ENCODE measurements around the gene TPSB2.
"Not testable (repeated sequence)": the region's sequence is repeated elsewhere in the genome, so short reads cannot be mapped to it uniquely, and the experiment has no call there.

Gene TPSB2

DNA sequence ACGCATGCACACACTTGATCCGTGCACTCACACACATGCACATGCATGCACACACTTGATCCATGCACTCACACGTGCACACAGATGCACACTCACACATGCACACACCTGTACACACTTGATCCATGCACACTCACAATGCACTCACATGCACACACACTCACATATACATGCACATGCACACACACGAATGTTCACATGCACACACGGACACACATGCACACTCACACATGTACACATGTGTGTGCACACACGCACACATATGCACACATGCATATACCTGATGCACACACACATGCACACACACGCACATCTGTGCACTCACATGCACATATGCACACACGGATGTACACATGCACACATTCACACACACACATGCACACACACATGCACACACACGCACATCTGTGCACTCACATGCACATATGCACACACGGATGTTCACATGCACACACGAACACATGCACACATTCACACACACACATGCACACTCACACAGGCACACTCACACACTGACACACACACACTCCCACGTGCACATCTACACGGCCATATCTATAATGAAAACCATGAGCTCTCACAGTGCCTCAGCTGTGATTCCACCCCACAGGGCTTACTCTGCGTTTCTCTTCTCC lies 18.0 kb upstream of the TPSB2 start:
- H3K4me3 ChIP-seq (ENCODE audit: low read depth, low read length); DNase-seq (ENCODE audit: low read depth): not testable (repeated sequence)

DNA sequence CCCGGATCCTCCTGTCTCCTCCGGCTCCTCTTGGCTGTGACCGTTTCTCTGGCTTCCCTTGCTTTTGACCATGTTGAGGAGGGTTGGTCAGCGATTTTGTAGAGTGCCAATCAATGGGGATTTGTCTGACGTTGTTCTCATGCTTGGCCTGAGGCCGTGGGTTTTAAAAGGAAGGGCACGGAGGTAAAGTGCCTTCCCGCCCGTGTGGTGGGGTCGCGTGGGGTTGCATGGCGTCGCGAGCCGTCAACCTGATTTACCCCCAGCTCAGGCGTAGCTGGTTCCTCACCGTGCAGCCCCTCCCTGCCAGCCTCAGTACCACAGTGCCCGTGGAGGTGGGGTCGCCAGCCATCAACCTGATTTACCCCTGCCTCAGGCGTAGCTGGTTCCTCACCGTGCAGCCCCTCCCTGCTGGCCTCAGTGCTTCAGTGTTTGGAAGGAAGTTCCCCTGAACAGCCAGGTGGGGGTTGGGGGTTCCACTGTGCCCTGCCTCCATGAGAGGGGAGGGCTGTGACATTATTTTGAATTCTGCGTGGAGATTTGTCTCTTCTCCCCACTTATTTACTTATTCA lies 15.6 kb upstream of the TPSB2 start:
- no peak for DNase-seq (ENCODE audit: low read depth)
- TF ChIP-seq, protein P1, sequence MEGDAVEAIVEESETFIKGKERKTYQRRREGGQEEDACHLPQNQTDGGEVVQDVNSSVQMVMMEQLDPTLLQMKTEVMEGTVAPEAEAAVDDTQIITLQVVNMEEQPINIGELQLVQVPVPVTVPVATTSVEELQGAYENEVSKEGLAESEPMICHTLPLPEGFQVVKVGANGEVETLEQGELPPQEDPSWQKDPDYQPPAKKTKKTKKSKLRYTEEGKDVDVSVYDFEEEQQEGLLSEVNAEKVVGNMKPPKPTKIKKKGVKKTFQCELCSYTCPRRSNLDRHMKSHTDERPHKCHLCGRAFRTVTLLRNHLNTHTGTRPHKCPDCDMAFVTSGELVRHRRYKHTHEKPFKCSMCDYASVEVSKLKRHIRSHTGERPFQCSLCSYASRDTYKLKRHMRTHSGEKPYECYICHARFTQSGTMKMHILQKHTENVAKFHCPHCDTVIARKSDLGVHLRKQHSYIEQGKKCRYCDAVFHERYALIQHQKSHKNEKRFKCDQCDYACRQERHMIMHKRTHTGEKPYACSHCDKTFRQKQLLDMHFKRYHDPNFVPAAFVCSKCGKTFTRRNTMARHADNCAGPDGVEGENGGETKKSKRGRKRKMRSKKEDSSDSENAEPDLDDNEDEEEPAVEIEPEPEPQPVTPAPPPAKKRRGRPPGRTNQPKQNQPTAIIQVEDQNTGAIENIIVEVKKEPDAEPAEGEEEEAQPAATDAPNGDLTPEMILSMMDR (conservative IDR thresholded peaks at IDR 0.05; ENCODE audit: low read depth, low read length): no peak
- no peak overlapping the region for H3K4me3 ChIP-seq (ENCODE audit: low read depth, low read length)

DNA sequence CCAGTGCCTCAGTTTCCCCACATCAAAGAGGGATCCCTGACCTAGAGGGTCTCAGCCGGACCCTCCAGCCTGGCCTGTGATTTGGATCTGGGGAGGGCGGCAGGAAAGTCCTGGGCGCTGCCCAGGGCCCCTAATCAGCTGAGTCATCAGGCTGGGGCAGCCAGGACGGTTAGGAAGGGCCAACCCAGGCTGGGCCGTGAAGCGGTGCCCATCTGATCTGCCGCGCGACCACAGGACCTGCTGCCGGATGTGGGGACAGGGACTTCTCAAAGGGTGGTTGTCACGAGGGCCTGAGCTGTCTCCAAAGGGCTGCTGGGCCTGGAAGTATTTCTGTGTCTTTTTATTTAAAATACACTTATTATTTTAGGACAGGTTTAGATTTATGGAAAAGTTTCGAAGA lies 14.9 kb upstream of the TPSB2 start:
- H3K4me3 ChIP-seq (ENCODE audit: low read depth, low read length): no peak overlapping the region
- DNase-seq (ENCODE audit: low read depth): no peak
- TF ChIP-seq, protein P1 (conservative IDR thresholded peaks at IDR 0.05; ENCODE audit: low read depth, low read length): no peak

DNA sequence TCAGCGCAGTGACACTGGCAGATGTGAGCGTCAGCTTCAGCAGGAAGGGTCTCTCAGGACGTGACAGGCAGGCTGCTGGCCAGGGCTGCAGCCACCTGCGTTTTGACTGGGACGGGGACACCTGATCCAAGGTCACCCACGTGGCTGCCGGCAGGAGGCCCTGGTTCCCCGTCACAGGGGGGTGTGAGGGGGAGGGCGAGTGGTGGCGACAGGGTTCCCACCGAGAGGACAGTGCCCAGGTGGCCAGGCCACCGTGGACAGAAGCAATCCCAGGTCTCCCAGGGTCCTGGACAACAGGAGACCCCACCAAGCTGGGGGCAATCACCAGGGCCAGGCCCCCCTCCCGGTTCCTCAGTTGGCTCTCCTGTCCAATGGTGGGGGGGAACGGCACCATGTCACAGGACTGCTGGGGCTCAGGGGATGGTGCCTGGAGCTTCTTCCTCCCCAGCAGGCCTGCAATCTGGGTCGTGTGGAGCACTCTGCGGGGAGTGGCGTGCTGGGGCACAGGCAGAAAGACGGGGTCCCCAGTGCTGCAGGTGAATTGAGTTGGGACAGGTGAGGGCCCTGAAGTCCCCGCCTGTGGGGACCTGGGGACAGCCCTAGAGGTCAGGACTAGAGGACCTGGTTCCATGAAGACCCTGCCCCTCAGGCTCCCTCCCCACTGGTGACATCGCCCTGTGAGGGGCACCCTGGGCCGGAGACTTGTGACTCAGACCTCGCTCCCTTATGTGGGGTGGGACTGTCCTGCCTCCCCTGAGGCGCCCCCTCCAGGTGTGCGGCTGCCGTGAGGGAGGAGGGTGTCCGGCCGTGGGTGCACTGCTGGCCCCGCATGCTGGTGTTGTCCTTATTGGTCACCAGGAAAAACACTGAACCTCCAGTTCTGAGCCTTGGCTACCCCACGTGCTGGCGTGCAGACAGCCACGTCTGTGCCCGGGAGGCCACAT lies 14.2 kb upstream of the TPSB2 start:
- H3K4me3 ChIP-seq (ENCODE audit: low read depth, low read length); DNase-seq (ENCODE audit: low read depth): not testable (repeated sequence)

DNA sequence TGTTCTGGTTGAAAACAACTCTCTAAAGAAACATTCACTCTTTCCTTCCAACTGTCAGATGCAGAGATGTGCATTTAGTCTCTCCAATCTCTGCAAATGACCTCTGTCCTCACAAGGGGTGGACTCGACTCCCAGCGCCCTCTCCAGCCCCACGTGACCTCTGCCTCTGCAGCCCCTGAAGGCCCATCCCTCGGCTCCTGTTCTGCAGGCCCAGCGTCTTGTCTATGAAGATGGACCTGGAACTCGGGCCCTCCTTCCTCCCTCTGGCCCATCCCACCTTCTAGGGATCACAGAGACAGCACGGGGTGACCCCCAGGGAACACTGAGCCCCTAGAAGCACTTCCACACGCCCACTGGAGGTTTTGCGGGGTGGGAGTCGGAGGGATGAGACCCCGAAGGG lies 13.4 kb upstream of the TPSB2 start:
- H3K4me3 ChIP-seq (ENCODE audit: low read depth, low read length); DNase-seq (ENCODE audit: low read depth): not testable (repeated sequence)

DNA sequence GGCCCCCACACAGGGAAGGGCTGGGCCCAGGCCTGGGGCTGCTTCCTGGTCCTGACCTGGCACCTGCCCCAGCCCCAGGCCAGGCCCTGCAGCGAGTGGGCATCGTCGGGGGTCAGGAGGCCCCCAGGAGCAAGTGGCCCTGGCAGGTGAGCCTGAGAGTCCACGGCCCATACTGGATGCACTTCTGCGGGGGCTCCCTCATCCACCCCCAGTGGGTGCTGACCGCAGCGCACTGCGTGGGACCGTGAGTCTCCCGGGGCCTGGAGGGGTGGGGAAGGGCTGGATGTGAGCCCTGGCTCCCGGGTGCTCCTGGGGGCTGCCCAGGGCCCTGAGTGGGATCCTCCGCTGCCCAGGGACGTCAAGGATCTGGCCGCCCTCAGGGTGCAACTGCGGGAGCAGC lies 11.1 kb upstream of the TPSB2 start:
- not testable (repeated sequence) for H3K4me3 ChIP-seq (ENCODE audit: low read depth, low read length); DNase-seq (ENCODE audit: low read depth)

DNA sequence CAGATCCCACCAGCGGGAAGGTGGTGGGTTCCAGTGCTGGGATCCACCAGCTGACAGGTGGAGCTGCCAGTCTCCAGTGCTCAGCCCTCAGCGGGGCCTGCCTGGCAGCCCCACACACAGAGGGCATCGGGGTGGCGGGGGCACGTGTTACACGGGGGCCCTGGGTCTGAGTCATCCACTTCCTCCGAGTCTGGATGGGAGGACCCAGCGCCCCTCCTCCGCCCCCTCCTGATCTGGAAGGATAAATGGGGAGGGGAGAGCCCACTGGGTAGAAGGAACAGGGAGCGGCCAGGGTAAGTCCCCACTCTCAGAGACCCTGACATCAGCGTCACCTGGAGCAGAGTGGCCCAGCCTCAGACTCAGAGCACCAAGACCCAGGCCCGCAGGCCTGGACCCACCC lies 10.5 kb upstream of the TPSB2 start, which contains the start of gene TPSAB1:
Gene TPSAB1, plus strand, starts transcription at position 270 of the 400 bp plus-strand sequence. CDS start 234 bp downstream, outside the sequence.
- not testable (repeated sequence) for H3K4me3 ChIP-seq (ENCODE audit: low read depth, low read length); DNase-seq (ENCODE audit: low read depth)

DNA sequence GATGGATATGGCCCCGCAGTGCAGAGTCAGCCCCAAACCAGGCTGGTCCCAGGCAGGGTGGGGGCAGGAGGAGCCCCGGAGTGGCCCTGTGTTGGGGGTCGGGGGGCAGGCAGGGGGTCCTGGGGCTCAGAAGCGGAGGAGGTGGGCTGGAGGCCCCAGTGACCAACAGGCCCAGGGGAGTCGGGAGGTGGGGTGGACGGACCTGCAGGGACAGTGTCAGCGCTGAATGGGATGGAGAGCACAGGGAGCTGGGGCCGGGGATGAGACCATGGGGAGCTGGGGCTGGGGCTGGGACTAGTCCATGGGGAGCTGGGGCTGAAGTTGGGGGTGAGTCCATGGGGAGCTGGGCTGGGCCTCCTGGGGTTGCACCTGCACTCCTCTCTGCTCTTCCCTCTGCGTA lies 9.6 kb upstream of the TPSB2 start:
- not testable (repeated sequence) for H3K4me3 ChIP-seq (ENCODE audit: low read depth, low read length)

DNA sequence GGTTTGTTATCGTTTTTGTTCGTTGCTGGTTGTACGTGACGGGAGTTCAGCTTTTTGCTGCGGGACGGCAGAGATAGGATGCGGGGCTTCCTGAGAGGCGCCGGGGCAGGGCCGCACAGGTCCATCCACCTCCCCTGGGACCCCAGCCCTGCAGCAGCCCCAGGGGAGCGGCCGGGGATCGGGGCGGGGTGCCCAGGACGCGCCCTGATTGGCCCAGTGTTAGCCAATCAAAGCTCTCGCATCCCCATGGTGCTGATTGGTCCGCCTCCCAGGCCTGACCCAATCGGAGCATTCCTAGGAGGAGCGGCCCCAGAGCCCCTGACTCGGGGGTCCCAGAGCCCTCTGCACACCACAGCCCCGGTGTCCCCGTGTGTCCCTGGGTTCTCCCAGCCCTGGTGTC lies 8.9 kb upstream of the TPSB2 start:
- not testable (repeated sequence) for H3K4me3 ChIP-seq (ENCODE audit: low read depth, low read length); DNase-seq (ENCODE audit: low read depth)

More for the DNA sequence above, 9.6 kb upstream of the TPSB2 start:
- DNase-seq (ENCODE audit: low read depth): not testable (repeated sequence)

DNA sequence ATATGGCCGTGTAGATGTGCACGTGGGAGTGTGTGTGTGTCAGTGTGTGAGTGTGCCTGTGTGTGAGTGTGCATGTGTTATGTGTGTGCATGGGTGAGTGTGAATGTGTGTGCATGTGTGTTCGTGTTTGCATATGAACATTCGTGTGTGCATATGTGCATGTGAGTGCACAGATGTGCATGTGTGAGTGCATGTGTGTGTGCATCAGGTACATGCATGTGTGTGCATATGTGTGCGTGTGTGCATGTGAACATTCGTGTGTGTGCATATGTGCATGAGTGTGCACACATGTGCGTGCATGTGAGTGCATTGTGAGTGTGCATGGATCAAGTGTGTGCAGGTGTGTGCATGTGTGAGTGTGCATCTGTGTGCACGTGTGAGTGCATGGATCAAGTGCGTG lies 8.0 kb upstream of the TPSB2 start:
- no peak for DNase-seq (ENCODE audit: low read depth)

DNA sequence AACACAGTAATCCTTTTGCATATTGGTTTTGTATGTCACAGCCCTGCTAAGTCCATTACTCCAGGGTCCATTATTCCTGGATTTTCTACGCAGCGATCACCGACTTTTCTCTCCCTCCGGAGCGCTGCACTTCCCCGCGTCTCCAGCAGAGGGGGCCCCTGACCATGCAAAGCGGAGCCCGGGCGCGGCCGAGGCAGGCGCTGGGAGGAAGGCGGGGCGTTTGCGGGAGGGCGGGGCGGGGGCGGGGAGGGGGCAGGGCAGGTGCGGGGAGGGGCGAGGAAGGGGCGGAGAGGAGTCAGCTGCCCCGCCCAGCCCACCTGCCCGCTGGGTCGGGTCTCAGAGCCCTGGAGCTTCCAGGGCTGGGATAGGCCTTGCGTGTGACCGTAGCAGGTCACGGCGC lies 6.7 kb upstream of the TPSB2 start:
- H3K4me3 ChIP-seq (ENCODE audit: low read depth, low read length); DNase-seq (ENCODE audit: low read depth): not testable (repeated sequence)

More for the DNA sequence above, 8.0 kb upstream of the TPSB2 start:
- H3K4me3 ChIP-seq (ENCODE audit: low read depth, low read length): no peak overlapping the region
- TF ChIP-seq, protein P1 (conservative IDR thresholded peaks at IDR 0.05; ENCODE audit: low read depth, low read length): no peak

DNA sequence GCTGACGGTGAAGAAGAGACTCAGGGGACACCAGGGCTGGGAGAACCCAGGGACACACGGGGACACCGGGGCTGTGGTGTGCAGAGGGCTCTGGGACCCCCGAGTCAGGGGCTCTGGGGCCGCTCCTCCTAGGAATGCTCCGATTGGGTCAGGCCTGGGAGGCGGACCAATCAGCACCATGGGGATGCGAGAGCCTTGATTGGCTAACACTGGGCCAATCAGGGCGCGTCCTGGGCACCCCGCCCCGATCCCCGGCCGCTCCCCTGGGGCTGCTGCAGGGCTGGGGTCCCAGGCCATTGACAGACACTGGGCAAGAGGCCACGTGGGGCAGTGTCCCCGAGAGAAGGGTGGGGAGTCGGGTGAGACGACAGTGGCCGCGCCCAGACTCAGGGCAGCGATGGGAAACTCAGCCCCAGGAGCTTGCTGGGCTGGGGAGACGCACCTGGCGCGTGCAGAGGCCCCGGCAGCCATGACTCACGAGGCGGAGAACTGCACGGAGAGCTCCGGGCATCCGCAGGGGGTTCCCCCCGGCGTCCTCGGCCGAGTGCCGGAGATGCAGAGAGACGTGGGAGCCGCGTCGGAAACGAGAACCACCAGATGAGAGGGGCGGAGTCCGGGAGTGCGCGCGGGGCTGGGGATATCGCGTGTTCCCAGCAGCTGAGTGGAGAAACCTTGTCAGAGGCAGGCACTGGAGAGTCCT lies 2.2 kb upstream of the TPSB2 start:
- H3K4me3 ChIP-seq (ENCODE audit: low read depth, low read length); DNase-seq (ENCODE audit: low read depth): not testable (repeated sequence)

DNA sequence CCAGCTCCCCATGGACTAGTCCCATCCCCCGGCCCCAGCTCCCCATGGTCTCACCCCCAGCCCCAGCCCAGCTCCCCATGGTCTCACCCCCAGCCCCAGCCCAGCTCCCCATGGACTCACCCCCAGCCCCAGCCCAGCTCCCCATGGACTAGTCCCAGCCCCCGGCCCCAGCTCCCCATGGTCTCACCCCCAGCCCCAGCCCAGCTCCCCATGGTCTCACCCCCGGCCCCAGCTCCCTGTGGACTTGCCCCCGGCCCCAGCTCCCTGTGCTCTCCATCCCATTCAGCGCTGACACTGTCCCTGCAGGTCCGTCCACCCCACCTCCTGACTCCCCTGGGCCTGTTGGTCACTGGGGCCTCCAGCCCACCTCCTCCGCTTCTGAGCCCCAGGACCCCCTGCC lies 1.3 kb upstream of the TPSB2 start:
- not testable (repeated sequence) for DNase-seq (ENCODE audit: low read depth); H3K4me3 ChIP-seq (ENCODE audit: low read depth, low read length)

DNA sequence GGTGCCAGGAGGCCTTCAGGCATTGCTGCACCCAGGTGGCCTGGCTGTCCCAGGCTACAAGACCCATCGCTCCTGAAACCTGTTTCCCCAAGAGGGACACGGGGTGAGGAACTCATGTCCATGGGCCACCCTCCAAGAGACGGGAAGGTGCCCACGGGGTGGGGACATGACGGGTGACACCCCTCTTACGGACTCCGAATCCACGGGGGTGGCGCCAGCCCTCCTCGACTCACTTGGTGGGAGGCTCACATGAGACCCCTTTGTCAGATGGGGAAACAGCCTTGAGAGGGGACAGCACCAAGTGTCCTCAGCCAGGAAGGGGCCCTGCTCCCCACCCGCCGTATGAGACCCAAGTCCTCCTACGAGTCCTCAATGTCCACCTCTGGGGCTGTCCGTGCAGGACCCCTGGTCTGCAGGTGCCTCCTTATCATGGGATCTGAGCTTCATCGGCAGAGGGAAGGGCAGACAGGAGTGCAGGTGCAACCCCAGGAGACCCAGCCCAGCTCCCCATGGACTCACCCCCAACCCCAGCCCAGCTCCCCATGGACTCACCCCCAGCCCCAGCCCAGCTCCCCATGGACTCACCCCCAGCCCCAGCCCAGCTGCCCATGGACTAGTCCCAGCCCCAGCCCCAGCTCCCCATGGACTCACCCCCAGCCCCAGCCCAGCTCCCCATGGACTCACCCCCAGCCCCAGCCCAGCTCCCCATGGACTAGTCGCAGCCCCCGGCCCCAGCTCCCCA lies 658 bp upstream of the TPSB2 start:
- not testable (repeated sequence) for H3K4me3 ChIP-seq (ENCODE audit: low read depth, low read length); DNase-seq (ENCODE audit: low read depth)

All from choroid plexus epithelial cell (primary cell).